ENCODE data around the gene POU2F1. TPM values are rescaled to one million over a fixed set of nuclear protein-coding genes. Genes with fewer than 3 reads are reported as not detected.

The POU2F1 gene
- total RNA-seq, 1 experiment from 2014 or later: 43.2 TPM

- Histone ChIP-seq H3K4me3 (ENCODE audit: low read length) (no peak overlapping the region), H3K27ac (ENCODE audit: low read length) (no peak overlapping the region), H3K27me3 (ENCODE audit: low read length) (no peaks in the 10 kb centered on the region), H3K36me3 (ENCODE audit: insufficient read depth, low read length) (no peaks in the 10 kb centered on the region), H3K9me2 (replicated peaks; ENCODE audit: insufficient read depth, low read length) (no peaks in the 10 kb centered on the region), H4K20me1 (ENCODE audit: insufficient read depth, low read depth, low read length) (no peaks in the 10 kb centered on the region), H3K4me2 (ENCODE audit: low read depth, low read length, poor library complexity, severe bottlenecking) (no peak overlapping the region), H3K79me2 (ENCODE audit: low read length) (no peaks in the 10 kb centered on the region), H3K9me3 (ENCODE audit: low read length) (no peaks in the 10 kb centered on the region), H3K9ac (ENCODE audit: low read length) (no peak overlapping the region), H2AFZ (ENCODE audit: low read length) (no peak overlapping the region), H3K4me1 (ENCODE audit: low read length) (no peaks in the 10 kb centered on the region)
- no peak for DNase-seq
These were observed 253.1 kb downstream of the POU2F1 start for GRCh38 chr1:167473761-167474160.

- Histone ChIP-seq H3K27me3 (ENCODE audit: low read length) (no peaks in the 10 kb centered on the region), H3K4me3 (ENCODE audit: low read length) (no peak overlapping the region), H4K20me1 (ENCODE audit: insufficient read depth, low read depth, low read length) (no peaks in the 10 kb centered on the region), H3K4me2 (ENCODE audit: low read depth, low read length, poor library complexity, severe bottlenecking) (no peak overlapping the region), H3K9me2 (replicated peaks; ENCODE audit: insufficient read depth, low read length) (no peaks in the 10 kb centered on the region), H3K4me1 (ENCODE audit: low read length) (no peaks in the 10 kb centered on the region), H2AFZ (ENCODE audit: low read length) (no peak overlapping the region), H3K36me3 (ENCODE audit: insufficient read depth, low read length) (no peaks in the 10 kb centered on the region), H3K27ac (ENCODE audit: low read length) (no peak overlapping the region), H3K9me3 (ENCODE audit: low read length) (no peaks in the 10 kb centered on the region), H3K9ac (ENCODE audit: low read length) (no peak overlapping the region), H3K79me2 (ENCODE audit: low read length) (no peaks in the 10 kb centered on the region)
- DNase-seq: no peak
These were observed 253.5 kb downstream of the POU2F1 start for GRCh38 chr1:167474191-167474641.

GRCh38 chr1:167476061-167476460 is 255.4 kb downstream of the POU2F1 start:
- Histone ChIP-seq H3K4me1 (ENCODE audit: low read length) (no peaks in the 10 kb centered on the region), H4K20me1 (ENCODE audit: insufficient read depth, low read depth, low read length) (no peaks in the 10 kb centered on the region), H3K4me3 (ENCODE audit: low read length) (no peak overlapping the region)

More at GRCh38 chr1:167476061-167476460, 255.4 kb downstream of the POU2F1 start:
- H3K79me2 ChIP-seq (ENCODE audit: low read length): no peaks in the 10 kb centered on the region
- H3K27ac ChIP-seq (ENCODE audit: low read length): no peak overlapping the region
- H3K9me2 ChIP-seq (replicated peaks; ENCODE audit: insufficient read depth, low read length): no peaks in the 10 kb centered on the region
- no peaks in the 10 kb centered on the region for H3K9me3 ChIP-seq (ENCODE audit: low read length)
- H3K4me2 ChIP-seq (ENCODE audit: low read depth, low read length, poor library complexity, severe bottlenecking): no peak overlapping the region
- no peak overlapping the region for H3K9ac ChIP-seq (ENCODE audit: low read length)
- H3K36me3 ChIP-seq (ENCODE audit: insufficient read depth, low read length): no peaks in the 10 kb centered on the region
- DNase-seq: no peak
- no peaks in the 10 kb centered on the region for H3K27me3 ChIP-seq (ENCODE audit: low read length)
- H2AFZ ChIP-seq (ENCODE audit: low read length): no peak overlapping the region

Other genes with a start within 250 kb of the POU2F1 start
- 8.0 and 30.7 TPM in 2 replicates for gene ILDR2, start 245.3 kb upstream of the POU2F1 start, total RNA-seq (2014; rRNA removed; shearing (Covaris generic); ENCODE audit: low replicate concordance)
- gene MAEL, start 231.6 kb upstream of the POU2F1 start, total RNA-seq (2014; rRNA removed; shearing (Covaris generic); ENCODE audit: low replicate concordance): 0.63 and 1.7 TPM in 2 replicates
- gene GPA33, start 130.5 kb upstream of the POU2F1 start, total RNA-seq (2014; rRNA removed; shearing (Covaris generic); ENCODE audit: low replicate concordance): 0.07 TPM in 1 of 2 replicates, not detected in the other
- not detected in 2 replicates for gene STYXL2, start 126.8 kb upstream of the POU2F1 start, total RNA-seq (2014; rRNA removed; shearing (Covaris generic); ENCODE audit: low replicate concordance)

All from Karpas-422 (cell line).